ENCODE data around the gene OR56A5.
"Not testable (repeated sequence)": the region's sequence is repeated elsewhere in the genome, so short reads cannot be mapped to it uniquely, and the experiment has no call there.

The OR56A5 gene, protein sequence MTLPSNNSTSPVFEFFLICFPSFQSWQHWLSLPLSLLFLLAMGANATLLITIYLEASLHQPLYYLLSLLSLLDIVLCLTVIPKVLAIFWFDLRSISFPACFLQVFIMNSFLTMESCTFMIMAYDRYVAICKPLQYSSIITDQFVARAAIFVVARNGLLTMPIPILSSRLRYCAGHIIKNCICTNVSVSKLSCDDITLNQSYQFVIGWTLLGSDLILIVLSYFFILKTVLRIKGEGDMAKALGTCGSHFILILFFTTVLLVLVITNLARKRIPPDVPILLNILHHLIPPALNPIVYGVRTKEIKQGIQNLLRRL

GRCh38 chr11:5968394-5968793, at the start of gene OR56A5:
TSS of gene OR56A5 (minus strand) at chr11:5968494. CDS start at chr11:5968494, 0 bp downstream.
- DNase-seq (ENCODE audit: low read depth in 3 of 3, low spot score in 1 of 3): no peak

- DNase-seq (ENCODE audit: low read depth in 3 of 3, low spot score in 1 of 3): no peak
These were observed 44.7 kb upstream of the OR56A5 start for GRCh38 chr11:6013042-6013441.

GRCh38 chr11:6012035-6012668, 43.9 kb upstream of the OR56A5 start:
- no peak for DNase-seq (ENCODE audit: low read depth in 3 of 3, low spot score in 1 of 3)

DNA sequence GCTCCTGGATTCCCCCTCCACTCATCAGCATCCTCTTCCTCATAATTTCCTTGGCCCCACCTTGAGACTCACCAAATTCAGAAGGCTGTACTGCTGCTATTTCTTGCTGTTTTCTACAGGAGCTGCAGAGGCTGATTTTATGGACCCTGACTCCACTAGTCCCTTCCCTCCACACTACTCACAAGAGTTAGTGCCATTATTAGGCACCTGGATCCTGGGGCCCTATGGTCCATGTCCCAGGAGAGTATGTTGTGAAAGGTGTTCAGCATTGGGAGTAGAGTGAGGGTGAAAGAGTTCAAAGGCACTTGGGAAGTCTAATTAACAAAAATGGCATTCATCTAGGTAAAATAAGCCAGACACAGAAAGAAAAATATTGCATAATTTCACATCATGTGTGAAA, 38.6 kb upstream of the OR56A5 start, which contains the start of gene OR56A4:
TSS of gene OR56A4 (minus strand) at position 101 of the 400 bp plus-strand sequence. CDS start 3,954 bp downstream, outside the sequence.
- DNase-seq (ENCODE audit: low read depth in 3 of 3, low spot score in 1 of 3): no peak

- no peak for DNase-seq (ENCODE audit: low read depth in 3 of 3, low spot score in 1 of 3)
These were observed 38.1 kb upstream of the OR56A5 start for GRCh38 chr11:6006395-6006794.

DNA sequence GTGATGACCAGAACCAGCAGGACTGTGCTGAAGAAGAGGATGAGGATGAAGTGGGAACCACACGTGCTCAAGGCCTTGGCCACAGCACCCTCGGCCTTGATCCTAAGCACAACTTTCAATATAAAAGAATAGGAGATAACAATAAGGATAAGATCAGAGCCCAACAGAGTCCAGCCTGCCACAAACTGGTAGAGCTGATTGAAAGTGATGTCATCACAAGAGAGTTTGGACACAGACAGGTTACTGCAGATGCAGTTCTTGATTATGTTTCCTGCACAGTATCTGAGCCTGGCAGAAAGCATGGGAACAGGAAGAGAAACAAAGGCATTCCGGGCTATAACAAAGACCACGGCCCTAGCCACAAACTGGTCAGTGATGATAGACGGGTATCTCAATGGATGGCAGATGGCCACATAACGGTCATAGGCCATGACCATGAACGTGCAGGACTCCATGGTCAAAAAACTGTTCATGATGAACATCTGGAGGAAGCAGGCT, 34.0 kb upstream of the OR56A5 start:
- DNase-seq (ENCODE audit: low read depth in 3 of 3, low spot score in 1 of 3): no peak

DNA sequence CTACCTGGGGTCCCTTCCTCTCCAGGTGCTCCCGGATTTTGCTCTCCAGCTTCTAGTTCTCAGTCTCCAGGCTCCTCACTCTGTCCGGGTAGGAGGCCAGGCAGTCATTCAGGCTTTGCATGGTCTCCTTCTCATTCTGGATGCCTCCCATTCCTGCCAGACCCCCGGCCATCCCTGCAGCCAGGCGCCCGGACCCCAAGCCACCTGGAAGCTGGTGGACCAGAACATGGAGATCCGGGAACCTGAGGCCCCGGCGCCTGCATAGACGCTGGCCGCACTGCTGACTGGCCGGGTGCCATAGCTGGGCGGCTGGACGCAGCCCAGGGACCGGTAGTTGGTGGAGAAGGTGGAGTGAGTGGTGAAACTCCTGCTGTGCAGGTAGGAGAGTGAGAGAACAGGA, 26.5 kb upstream of the OR56A5 start:
- no peak for DNase-seq (ENCODE audit: low read depth in 3 of 3, low spot score in 1 of 3)

- no peak for DNase-seq (ENCODE audit: low read depth in 3 of 3, low spot score in 1 of 3)
These were observed 24.4 kb upstream of the OR56A5 start for GRCh38 chr11:5992604-5993251.

GRCh38 chr11:5992150-5992549, 23.9 kb upstream of the OR56A5 start:
- DNase-seq (ENCODE audit: low read depth in 3 of 3, low spot score in 1 of 3): no peak

- DNase-seq (ENCODE audit: low read depth in 3 of 3, low spot score in 1 of 3): no peak
These were observed 20.9 kb upstream of the OR56A5 start for GRCh38 chr11:5989203-5989602.

DNA sequence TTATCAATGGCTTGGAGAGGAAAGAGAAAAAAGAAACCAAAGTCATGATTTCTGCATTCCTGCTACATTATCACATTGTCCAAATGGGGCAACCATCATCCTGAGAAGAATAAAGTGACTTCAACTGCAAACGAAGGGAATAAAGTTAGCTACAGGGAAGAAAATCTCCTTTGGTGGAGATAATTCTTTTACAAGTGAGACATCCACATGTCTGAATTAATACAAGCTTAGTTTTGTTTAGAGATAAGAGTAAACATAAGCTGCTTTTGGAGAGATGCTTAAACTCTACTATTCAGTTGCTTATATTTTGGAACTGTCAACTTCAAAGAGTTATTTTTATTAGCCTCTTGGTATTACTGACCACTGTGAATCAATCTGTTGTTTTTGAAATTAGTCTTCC, 18.6 kb upstream of the OR56A5 start, which contains the start of gene OR52L1:
TSS of gene OR52L1 (minus strand) at position 101 of the 400 bp plus-strand sequence. CDS start at position 46, 55 bp downstream.
- DNase-seq (ENCODE audit: low read depth in 3 of 3, low spot score in 1 of 3): no peak

DNA sequence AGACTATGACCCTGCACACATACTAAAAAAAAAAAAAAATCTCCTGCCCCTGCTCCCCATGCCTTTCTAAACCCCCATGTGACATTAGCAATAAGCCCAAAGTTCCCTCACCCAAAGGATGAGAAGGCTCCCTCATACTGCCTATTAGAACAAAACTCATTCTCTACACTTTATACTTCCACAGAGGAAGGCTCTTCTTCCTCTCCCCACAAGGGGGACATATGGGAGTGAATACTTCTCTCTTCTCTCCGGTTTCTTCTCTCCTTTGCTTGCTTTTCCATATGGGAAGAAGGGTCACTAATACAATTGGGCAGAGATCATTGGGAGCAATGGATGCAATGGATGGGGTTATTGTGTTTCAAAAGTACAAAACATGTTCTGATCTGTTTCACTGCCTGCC, 15.1 kb upstream of the OR56A5 start:
- no peak for DNase-seq (ENCODE audit: low read depth in 3 of 3, low spot score in 1 of 3)

GRCh38 chr11:5973530-5973929, 5.2 kb upstream of the OR56A5 start:
- no peak for DNase-seq (ENCODE audit: low read depth in 3 of 3, low spot score in 1 of 3)

DNA sequence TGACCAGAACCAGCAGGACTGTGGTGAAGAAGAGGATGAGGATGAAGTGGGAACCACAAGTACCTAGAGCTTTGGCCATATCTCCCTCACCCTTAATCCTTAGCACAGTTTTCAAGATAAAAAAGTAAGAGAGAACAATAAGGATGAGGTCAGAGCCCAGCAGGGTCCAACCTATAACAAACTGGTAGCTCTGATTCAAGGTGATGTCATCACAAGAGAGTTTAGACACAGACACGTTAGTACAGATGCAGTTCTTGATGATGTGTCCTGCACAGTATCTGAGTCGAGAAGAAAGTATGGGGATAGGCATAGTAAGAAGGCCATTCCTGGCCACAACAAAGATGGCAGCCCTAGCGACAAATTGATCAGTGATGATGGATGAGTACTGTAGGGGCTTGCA, 586 bp downstream of the OR56A5 start:
- no peak for DNase-seq (ENCODE audit: low read depth in 3 of 3, low spot score in 1 of 3)

- DNase-seq (ENCODE audit: low read depth in 3 of 3, low spot score in 1 of 3): no peak
These were observed 1.3 kb downstream of the OR56A5 start for GRCh38 chr11:5966958-5967357.

DNA sequence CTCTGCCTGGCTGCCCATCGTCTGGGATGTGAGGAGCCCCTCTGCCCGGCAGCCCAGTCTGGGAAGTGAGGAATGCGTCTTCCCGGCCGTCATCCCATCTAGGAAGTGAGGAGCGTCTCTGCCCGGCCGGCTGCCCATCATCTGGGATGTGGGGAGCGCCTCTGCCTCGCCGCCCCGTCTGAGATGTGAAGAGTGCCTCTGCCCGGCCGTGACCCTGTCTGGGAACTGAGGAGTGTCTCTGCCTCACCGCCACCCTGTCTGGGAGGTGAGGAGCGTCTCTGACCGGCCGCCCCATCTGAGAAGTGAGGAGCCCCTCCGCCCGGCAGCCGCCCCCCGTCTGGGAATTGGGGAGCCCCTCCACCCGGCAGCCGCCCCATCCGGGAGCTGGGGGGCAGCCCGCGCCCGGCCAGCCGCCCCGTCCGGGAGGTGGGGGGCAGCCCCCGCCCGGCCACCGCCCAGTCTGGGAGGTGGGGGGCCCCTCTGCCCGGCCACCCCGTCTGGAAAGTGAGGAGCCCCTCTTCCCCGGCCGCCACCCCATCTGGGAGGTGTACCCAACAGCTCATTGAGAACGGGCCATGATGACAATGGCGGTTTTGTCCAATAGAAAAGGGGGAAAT, 7.5 kb downstream of the OR56A5 start:
- not testable (repeated sequence) for DNase-seq (ENCODE audit: low read depth in 3 of 3, low spot score in 1 of 3)

- no peak for DNase-seq (ENCODE audit: low read depth in 3 of 3, low spot score in 1 of 3)
These were observed 12.7 kb downstream of the OR56A5 start for GRCh38 chr11:5955586-5955985.

GRCh38 chr11:5941951-5942350, 26.3 kb downstream of the OR56A5 start, which contains the start of gene OR56A3:
TSS of gene OR56A3 (plus strand) at chr11:5942251. CDS start at chr11:5947347, 5,096 bp downstream.
- no peak for DNase-seq (ENCODE audit: low read depth in 3 of 3, low spot score in 1 of 3)

- DNase-seq (ENCODE audit: low read depth in 3 of 3, low spot score in 1 of 3): no peak
These were observed 27.5 kb downstream of the OR56A5 start for GRCh38 chr11:5940748-5941147.

- no peak for DNase-seq (ENCODE audit: low read depth in 3 of 3, low spot score in 1 of 3)
These were observed 29.7 kb downstream of the OR56A5 start for GRCh38 chr11:5938603-5938965.

DNA sequence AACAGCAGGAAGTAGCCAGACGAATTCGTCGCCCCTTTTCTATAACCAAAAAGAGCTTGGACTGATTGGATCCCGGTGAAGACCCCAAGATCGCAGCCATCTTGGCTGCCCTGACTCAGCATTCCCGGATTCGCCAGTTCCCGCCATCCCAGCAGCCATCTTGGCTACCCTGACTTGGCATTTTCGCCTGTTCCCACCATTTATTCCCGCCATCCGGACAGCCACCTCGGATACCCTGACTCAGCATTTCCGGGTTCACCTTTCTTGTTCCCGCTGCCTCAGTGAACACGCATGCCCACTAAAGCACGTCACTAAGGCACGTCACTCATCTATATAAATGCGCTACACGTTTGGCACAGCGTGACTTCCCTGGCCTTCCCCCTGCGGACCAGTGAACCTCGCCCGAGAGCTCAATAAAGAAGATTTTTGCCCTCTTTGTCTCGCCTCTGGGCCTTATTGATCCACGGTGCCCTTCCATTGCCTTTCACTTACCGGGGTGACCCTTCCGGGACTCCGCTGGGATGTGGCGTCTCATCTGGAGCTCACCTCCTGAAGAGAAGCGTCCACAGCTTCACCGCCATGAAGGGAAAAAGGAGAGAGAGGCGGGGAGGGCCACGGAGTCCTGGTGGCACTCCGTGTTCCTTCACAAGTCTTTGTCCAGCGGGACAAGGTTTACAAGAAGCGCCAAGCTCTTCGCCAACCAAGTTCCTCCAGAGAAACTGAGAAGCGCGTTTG, 30.3 kb downstream of the OR56A5 start:
- DNase-seq (ENCODE audit: low read depth in 3 of 3, low spot score in 1 of 3): no peak
